HG03575 (cell line): ENCODE results near the gene MTRF1L.
A peak's percentile ranks its signal among the peaks of the same experiment; 100 is the strongest.

Experiments
- ATAC-seq: cut with Tn5 transposase; IDR thresholded peaks from one replicate; pipeline ENCODE4 v1.9.1; 2021; ENCODE audit not compliant: unreplicated experiment, insufficient number of reproducible peaks, low FRiP score; ENCODE audit errors: extremely low read depth

MTRF1L gene

GRCh38 chr6:153002613-153003365, at the start of gene MTRF1L:
Gene MTRF1L, minus strand, starts transcription at chr6:153002709. Its CDS starts 24 bp downstream, at chr6:153002685.
- peak; percentile 90 for ATAC-seq

GRCh38 chr6:153051801-153052200, 49.3 kb upstream of the MTRF1L start:
- ATAC-seq, result no peak

- no peak for ATAC-seq
Measured at GRCh38 chr6:153048631-153049030, 46.1 kb upstream of the MTRF1L start.

- no peak for ATAC-seq
Measured at GRCh38 chr6:153047386-153047785, 44.9 kb upstream of the MTRF1L start.

- no peak for ATAC-seq
Measured at GRCh38 chr6:153045271-153045670, 42.8 kb upstream of the MTRF1L start.

GRCh38 chr6:153044295-153044694, 41.8 kb upstream of the MTRF1L start:
- no peak for ATAC-seq

GRCh38 chr6:153043719-153044118, 41.2 kb upstream of the MTRF1L start:
- ATAC-seq, result no peak

GRCh38 chr6:153038378-153039057, 36.0 kb upstream of the MTRF1L start:
- ATAC-seq, result no peak

- no peak for ATAC-seq
Measured at GRCh38 chr6:153034139-153034538, 31.6 kb upstream of the MTRF1L start.

GRCh38 chr6:153032255-153032882, 29.9 kb upstream of the MTRF1L start:
- ATAC-seq, result no peak

GRCh38 chr6:153031335-153031955, 28.9 kb upstream of the MTRF1L start:
- ATAC-seq, result no peak

- ATAC-seq, result no peak
Measured at GRCh38 chr6:153028963-153029362, 26.5 kb upstream of the MTRF1L start.

GRCh38 chr6:153028286-153028685, 25.8 kb upstream of the MTRF1L start:
- ATAC-seq, result no peak

- no peak for ATAC-seq
Measured at GRCh38 chr6:153027480-153027879, 25.0 kb upstream of the MTRF1L start.

- ATAC-seq, result no peak
Measured at GRCh38 chr6:153024709-153025017, 22.2 kb upstream of the MTRF1L start.

GRCh38 chr6:153023977-153024708, 21.6 kb upstream of the MTRF1L start:
- ATAC-seq, result peak; percentile 97

- ATAC-seq, result no peak
Measured at GRCh38 chr6:153018355-153018754, 15.8 kb upstream of the MTRF1L start.

- ATAC-seq, result no peak
Measured at GRCh38 chr6:153016846-153017245, 14.3 kb upstream of the MTRF1L start.

GRCh38 chr6:153015094-153015640, 12.7 kb upstream of the MTRF1L start:
- no peak for ATAC-seq
